Thyroid gland (tissue), 4 donors: ENCODE measurements around the gene RAX. TPM values are rescaled to one million over a fixed set of nuclear protein-coding genes. Genes with fewer than 3 reads are reported as not detected.

ENCODE experiments used
- DNase-seq, 2 donors: peaks; one replicate each; pipeline ENCODE4 v3.0.0-alpha.2; 2019
- H3K27ac ChIP-seq, 3 donors: fragments of 200-600 bp; sonication (generic); 1 replicate in 2 of 3; 2 replicates in 1 of 3; pipeline ENCODE4 v1.5.1; 2016 to 2019; ENCODE audit warnings: mild to moderate bottlenecking in 1 of 3, moderate library complexity in 1 of 3
- H3K27me3 ChIP-seq: fragments of 200-600 bp; sonication (generic); one replicate; pipeline ENCODE4 v1.5.1; 2019
- H3K36me3 ChIP-seq, 2 donors: fragments of 200-600 bp; sonication (generic); one replicate each; pipeline ENCODE4 v1.5.1; 2016 to 2019
- H3K4me1 ChIP-seq, 2 donors: fragments of 200-600 bp; sonication (generic); one replicate each; pipeline ENCODE4 v1.5.1; 2017 to 2019
- H3K4me3 ChIP-seq, 3 donors: fragments of 200-600 bp; sonication (generic); replicated peaks in 1 of 3; 1 replicate in 2 of 3; 2 replicates in 1 of 3; pipeline ENCODE4 v1.5.1; 2016; ENCODE audit warnings: mild to moderate bottlenecking in 1 of 3
- H3K9me3 ChIP-seq: fragments of 200-600 bp; sonication (generic); one replicate; pipeline ENCODE4 v1.5.1; 2017
- CTCF ChIP-seq, 6 experiments: fragments of 200-600 bp in 3 of 6; fragments of 450-650 bp in 3 of 6; sonication (generic) in 3 of 6; IDR thresholded peaks; one replicate each; pipeline ENCODE4 v1.5.1; 2016 to 2019; ENCODE audit warnings: antibody characterized with exemption in 6 of 6, mild to moderate bottlenecking in 2 of 6, inconsistent platforms in 1 of 6, moderate library complexity in 1 of 6
- POLR2A ChIP-seq, 2 donors: fragments of 450-650 bp; IDR thresholded peaks; one replicate each; pipeline ENCODE4 v1.6.1; 2017; ENCODE audit warnings: antibody characterized with exemption in 2 of 2, mild to moderate bottlenecking in 2 of 2, moderate library complexity in 1 of 2
- WGBS, 2 donors: methylation state at CpG; one replicate each; pipeline ENCODE4 v1.1.5; 2017; 5-methylcytosine and 5-hydroxymethylcytosine counted together
- intact Hi-C: fragments of 100-400 bp; cut with DNase I; formaldehyde crosslinking; loops from one replicate; pipeline ENCODE4 v1.15.1; 2023
- total RNA-seq, 4 donors: library from RNA; depleted of rRNA; stranded (reverse); fragments of >200 nt; gene quantifications; one replicate each; pipeline ENCODE4 v1.2.3, GENCODE V29; 2016

The RAX gene
- total RNA-seq, 4 donors from 2014 or later = not detected

GRCh38 chr18:59219672-59220163 is 53.5 kb downstream of the RAX start, which contains the start of gene GRP:
GRP (plus strand) TSS chr18:59220158; CDS start chr18:59220266, 108 bp downstream.
- peaks cover 0 to 14% of the 10 kb centered on the region in 2 donors for H3K4me1 ChIP-seq
- no peaks in the 10 kb centered on the region for H3K9me3 ChIP-seq
- 3% methylated on average over 28 to 29 of the region's 29 CpGs for WGBS, 2 donors
- DNase-seq = no peak
- H3K36me3 ChIP-seq = no peaks in the 10 kb centered on the region
- H3K27me3 ChIP-seq = peaks cover 18% of the 10 kb centered on the region
- TF ChIP-seq POLR2A (IDR thresholded peaks at IDR 0.05) (no peak), CTCF (IDR thresholded peaks at IDR 0.05) (no peak)
- H3K4me3 ChIP-seq = no peak within 1 kb of the TSS
- intact Hi-C loops = no loop called here
- no peak within 1 kb of the TSS for H3K27ac ChIP-seq

GRCh38 chr18:59218018-59218417 is 55.2 kb downstream of the RAX start:
- WGBS, 2 donors = 75 to 79% methylated on average over 6 of the region's 6 CpGs
- H3K4me3 ChIP-seq = no peak overlapping the region
- no peaks in the 10 kb centered on the region for H3K36me3 ChIP-seq
- no peak for TF ChIP-seq POLR2A (IDR thresholded peaks at IDR 0.05)
- H3K4me1 ChIP-seq = peaks cover 0 to 14% of the 10 kb centered on the region in 2 donors
- H3K27me3 ChIP-seq = peaks cover 18% of the 10 kb centered on the region
- intact Hi-C loops = no loop called here
- no peaks in the 10 kb centered on the region for H3K9me3 ChIP-seq
- no peak overlapping the region for H3K27ac ChIP-seq
- no peak for DNase-seq

Other genes with a start within 250 kb of the RAX start
- 100 to 1,000 TPM in 2 of 4 donors, 10 to 100 TPM in 2; 62.2 to 198 (median 118) TPM for gene SEC11C, start 133.6 kb downstream of the RAX start, total RNA-seq
- gene GRP, start 53.3 kb downstream of the RAX start, total RNA-seq = 1 to 10 TPM in 2 of 4 donors, under 1 TPM in 1, not detected in 1; 0.67 to 8.6 (median 2.9) TPM
- gene CPLX4, start 45.2 kb upstream of the RAX start, total RNA-seq = not detected
- gene LMAN1, start 85.8 kb upstream of the RAX start, total RNA-seq = 100 to 1,000 TPM; 122 to 198 (median 170) TPM